B cell (primary cell): ENCODE measurements around the gene TSKU. TPM values are rescaled to one million over a fixed set of nuclear protein-coding genes. Genes with fewer than 3 reads are reported as not detected.

Experiments used
- ATAC-seq: fragments of 200-7000 bp; cut with Tn5 transposase; one replicate; pipeline ENCODE4 v1.10.0; 2021; ENCODE audit warnings: low read depth, mild to moderate bottlenecking, moderate number of reproducible peaks, moderate library complexity
- CTCF ChIA-PET: fragments of 350-600 bp; sonication (Branson Sonifier 250); formaldehyde crosslinking; loops from one replicate; lab custom pipeline; 2021; ENCODE audit warnings: antibody characterized with exemption, inconsistent platforms; lab: Charles Lee
- POLR2A ChIA-PET: fragments of 350-600 bp; sonication (Branson Sonifier 250); formaldehyde crosslinking; loops from one replicate; lab custom pipeline; 2021; ENCODE audit warnings: antibody characterized with exemption; lab: Charles Lee
- DNase-seq: peaks from one replicate; pipeline ENCODE4 v3.0.0; 2013
- H2AFZ ChIP-seq: 2 replicates; pipeline ENCODE4 v1.6.1; 2012; ENCODE audit warnings: mild to moderate bottlenecking, low read depth, low read length; ENCODE audit not compliant: insufficient read depth, poor library complexity, severe bottlenecking
- H3K27ac ChIP-seq, 2 donors: 1 replicate in 1 of 2; 2 replicates in 1 of 2; pipeline ENCODE4 v1.5.1; 2012 to 2013; ENCODE audit warnings: low read length in 2 of 2, mild to moderate bottlenecking in 2 of 2, moderate library complexity in 1 of 2
- H3K27me3 ChIP-seq, 4 experiments: fragments of 200-600 bp in 1 of 4; sonication (generic) in 1 of 4; replicated peaks in 1 of 4; 1 replicate in 2 of 4; 2 replicates in 2 of 4; pipeline versions ENCODE4 v1.6.1 to v1.7.0; 2013 to 2016; ENCODE audit warnings: low read length in 3 of 4, mild to moderate bottlenecking in 2 of 4, mixed read lengths in 1 of 4, moderate library complexity in 1 of 4; ENCODE audit not compliant: insufficient read depth in 4 of 4, control insufficient read depth in 3 of 4; ENCODE audit errors: control extremely low read depth in 1 of 4
- H3K36me3 ChIP-seq, 2 experiments: replicated peaks in 1 of 2; 1 replicate in 1 of 2; 2 replicates in 1 of 2; pipeline versions ENCODE4 v1.6.1 to v1.7.1; 2013; ENCODE audit warnings: low read length in 1 of 2; ENCODE audit not compliant: insufficient read depth in 2 of 2, control insufficient read depth in 1 of 2; ENCODE audit errors: control extremely low read depth in 1 of 2, extremely low read depth in 1 of 2
- H3K4me1 ChIP-seq, 2 donors: fragments of 200-600 bp in 1 of 2; sonication (generic) in 1 of 2; 1 replicate in 1 of 2; 2 replicates in 1 of 2; pipeline versions ENCODE4 v1.5.1 to v1.6.1; 2013 to 2017; ENCODE audit warnings: low read length in 2 of 2; ENCODE audit not compliant: control insufficient read depth in 2 of 2, insufficient read depth in 2 of 2
- H3K4me2 ChIP-seq: replicated peaks from 2 replicates; pipeline ENCODE3; 2012; ENCODE audit warnings: mild to moderate bottlenecking, low read depth, low read length; ENCODE audit not compliant: poor library complexity, severe bottlenecking
- H3K4me3 ChIP-seq, 5 experiments: fragments of 200-600 bp in 1 of 5; sonication (generic) in 1 of 5; 1 replicate in 3 of 5; 2 replicates in 2 of 5; pipeline versions ENCODE4 v1.5.1 to v1.7.0; 2011 to 2016; ENCODE audit warnings: low read length in 4 of 5, mild to moderate bottlenecking in 4 of 5, low read depth in 2 of 5, control low read depth in 1 of 5, moderate library complexity in 1 of 5; ENCODE audit not compliant: insufficient read depth in 1 of 5; ENCODE audit errors: control extremely low read depth in 1 of 5, extremely low read depth in 1 of 5
- H3K79me2 ChIP-seq: fragments of 200-600 bp; sonication (generic); one replicate; pipeline ENCODE4 v1.6.0; 2016; ENCODE audit warnings: low read length; ENCODE audit not compliant: control insufficient read depth, insufficient read depth
- H3K9ac ChIP-seq: fragments of 200-600 bp; sonication (generic); 2 replicates; pipeline ENCODE4 v1.6.1; 2017; ENCODE audit warnings: mild to moderate bottlenecking, low read length, moderate library complexity
- H3K9me3 ChIP-seq, 3 donors: one replicate each; pipeline versions ENCODE4 v1.6.1 to v1.7.1; 2013; ENCODE audit warnings: low read length in 2 of 3; ENCODE audit not compliant: control insufficient read depth in 2 of 3, insufficient read depth in 1 of 3; ENCODE audit errors: control extremely low read depth in 1 of 3
- H4K20me1 ChIP-seq: 2 replicates; pipeline ENCODE4 v1.6.0; 2012; ENCODE audit warnings: mild to moderate bottlenecking, low read length; ENCODE audit not compliant: insufficient read depth, control insufficient read depth, poor library complexity, severe bottlenecking
- H3K27ac Mint-ChIP-seq: one replicate; pipeline ENCODE4 v1.8.0; 2021; ENCODE audit warnings: mixed read lengths
- H3K27me3 Mint-ChIP-seq: one replicate; pipeline ENCODE4 v1.8.0; 2021; ENCODE audit warnings: mixed read lengths
- H3K4me1 Mint-ChIP-seq: one replicate; pipeline ENCODE4 v1.8.0; 2021; ENCODE audit warnings: mixed read lengths
- H3K4me3 Mint-ChIP-seq: one replicate; pipeline ENCODE4 v1.8.0; 2021; ENCODE audit warnings: mixed read lengths
- H3K9me3 Mint-ChIP-seq: one replicate; pipeline ENCODE4 v1.8.0; 2022; ENCODE audit warnings: mixed read lengths; ENCODE audit not compliant: insufficient read depth
- CTCF ChIP-seq: fragments of 200-600 bp; IDR thresholded peaks from one replicate; pipeline ENCODE4 v1.8.0; 2022; ENCODE audit warnings: antibody characterized with exemption, mild to moderate bottlenecking
- EZH2 ChIP-seq: IDR thresholded peaks from 2 replicates; pipeline ENCODE4 v1.6.1; 2012; ENCODE audit warnings: borderline replicate concordance, low read depth, mild to moderate bottlenecking, moderate library complexity, low read length; ENCODE audit not compliant: insufficient read depth, poor library complexity, severe bottlenecking
- WGBS: methylation state at CpG from one replicate; pipeline ENCODE4 v1.1.5; 2013; ENCODE audit warnings: missing lambda C conversion rate; ENCODE audit not compliant: insufficient coverage; 5-methylcytosine and 5-hydroxymethylcytosine counted together
- intact Hi-C: fragments of 100-400 bp; cut with micrococcal nuclease; formaldehyde crosslinking; loops from one replicate; pipeline ENCODE4 v1.10.0; 2022
- polyA plus RNA-seq: library from polyadenylated mRNA; depleted of rRNA; stranded (reverse); fragments of >200 nt; gene quantifications from 2 replicates; pipeline ENCODE4 v1.2.3, GENCODE V29; 2012
- total RNA-seq, 2 donors: library from RNA; stranded (reverse); fragments of 120-200 nt in 1 of 2; gene quantifications; 1 replicate in 1 of 2; 2 replicates in 1 of 2; pipeline versions ENCODE4 v1.2.3 to v1.2.4, GENCODE V29; 2013 to 2022

Gene TSKU
- total and polyA plus RNA-seq, 2 donors (not counting 1 experiment from before 2014, with no cell fraction given): not detected

- DNase-seq (no peak), ATAC-seq (no peak)
- Histone ChIP-seq H3K9ac (no peak overlapping the region), H3K9me3 (no peaks in the 10 kb centered on the region), H3K27me3 (peaks cover 0 to 2% (median 0%) of the 10 kb centered on the region in 4 experiments), H4K20me1 (no peaks in the 10 kb centered on the region), H3K4me1 (no peaks in the 10 kb centered on the region), H3K4me2 (no peak overlapping the region), H3K27ac (no peak overlapping the region), H3K36me3 (no peaks in the 10 kb centered on the region), H3K79me2 (no peaks in the 10 kb centered on the region), H2AFZ (no peak overlapping the region), H3K4me3 (no peak overlapping the region)
- H3K4me3 Mint-ChIP-seq: no peak overlapping the region
- no peak overlapping the region for H3K27ac Mint-ChIP-seq
- CTCF ChIA-PET: no interaction called here
- no peaks in the 10 kb centered on the region for H3K4me1 Mint-ChIP-seq
- POLR2A ChIA-PET: no interaction called here
- 96% methylated on average over 10 of the region's 11 CpGs for WGBS
- intact Hi-C loops: no loop called here
- no peaks in the 10 kb centered on the region for H3K9me3 Mint-ChIP-seq
- no peak for TF ChIP-seq EZH2
- TF ChIP-seq CTCF: no peak
- peaks cover 15% of the 10 kb centered on the region for H3K27me3 Mint-ChIP-seq
Measured at GRCh38 chr11:76836613-76837291, 53.6 kb downstream of the TSKU start.
